Measurements from ENCODE around the gene KANK2.
"Not testable (repeated sequence)": the region's sequence is repeated elsewhere in the genome, so short reads cannot be mapped to it uniquely, and the experiment has no call there.

KANK2 gene

GRCh38 chr19:11195681-11196080, 1.7 kb downstream of the KANK2 start:
- no peak for DNase-seq

GRCh38 chr19:11194656-11195558, 2.4 kb downstream of the KANK2 start:
- no peak for DNase-seq

- DNase-seq = no peak
These were observed 3.2 kb downstream of the KANK2 start for GRCh38 chr19:11194173-11194572.

- DNase-seq = no peak
These were observed 4.1 kb downstream of the KANK2 start for GRCh38 chr19:11192957-11193939.

GRCh38 chr19:11191934-11192333, 5.4 kb downstream of the KANK2 start:
- DNase-seq = no peak

GRCh38 chr19:11191273-11191755, 6.0 kb downstream of the KANK2 start:
- DNase-seq = peak in 1 of 2 donors; percentile 7

GRCh38 chr19:11190501-11190900, 6.8 kb downstream of the KANK2 start:
- no peak for DNase-seq

GRCh38 chr19:11187441-11187840, 9.9 kb downstream of the KANK2 start:
- DNase-seq = no peak

- no peak for DNase-seq
These were observed 14.4 kb downstream of the KANK2 start for GRCh38 chr19:11182994-11183393.

GRCh38 chr19:11181488-11181887, 15.9 kb downstream of the KANK2 start:
- no peak for DNase-seq

- DNase-seq = not testable (repeated sequence)
These were observed 16.4 kb downstream of the KANK2 start for GRCh38 chr19:11180975-11181374.

GRCh38 chr19:11180346-11180745, 17.0 kb downstream of the KANK2 start:
- DNase-seq = no peak

GRCh38 chr19:11179716-11180297, 17.5 kb downstream of the KANK2 start:
- no peak for DNase-seq

GRCh38 chr19:11179145-11179465, 18.2 kb downstream of the KANK2 start:
- DNase-seq = not testable (repeated sequence)

- no peak for DNase-seq
These were observed 19.8 kb downstream of the KANK2 start for GRCh38 chr19:11177592-11177991.

- DNase-seq = no peak
These were observed 20.7 kb downstream of the KANK2 start for GRCh38 chr19:11176466-11177193.

- DNase-seq = no peak
These were observed 21.4 kb downstream of the KANK2 start for GRCh38 chr19:11175920-11176319.

GRCh38 chr19:11174336-11174735, 23.0 kb downstream of the KANK2 start:
- DNase-seq = no peak

GRCh38 chr19:11173516-11174155, 23.7 kb downstream of the KANK2 start:
- DNase-seq = no peak

GRCh38 chr19:11172576-11172975, 24.8 kb downstream of the KANK2 start:
- DNase-seq = no peak

GRCh38 chr19:11171144-11171543, 26.2 kb downstream of the KANK2 start:
- no peak for DNase-seq

All from stimulated activated CD4-positive, alpha-beta T cell treated with anti-CD3 and anti-CD28 coated beads, Interleukin-2, amount 100 ng/mL, for 48 hours (primary cell).